CD4-positive, alpha-beta T cell treated with Interleukin-2 at 100 ng/mL for 4 hours (primary cell): ENCODE data around the gene ADGRB3.

ENCODE experiments used
- DNase-seq: peaks from one replicate; pipeline ENCODE4 v3.0.0-alpha.2; 2020; ENCODE audit warnings: low spot score

The ADGRB3 gene

GRCh38 chr6:68704485-68704884 is 69.4 kb downstream of the ADGRB3 start:
- no peak for DNase-seq

GRCh38 chr6:68709091-68709490 is 74.0 kb downstream of the ADGRB3 start:
- DNase-seq: no peak

GRCh38 chr6:68709882-68710281 is 74.8 kb downstream of the ADGRB3 start:
- DNase-seq: no peak

GRCh38 chr6:68710496-68710895 is 75.4 kb downstream of the ADGRB3 start:
- no peak for DNase-seq

GRCh38 chr6:68710916-68711315 is 75.8 kb downstream of the ADGRB3 start:
- no peak for DNase-seq

GRCh38 chr6:68711386-68712000 is 76.4 kb downstream of the ADGRB3 start:
- no peak for DNase-seq

GRCh38 chr6:68716620-68717019 is 81.5 kb downstream of the ADGRB3 start:
- no peak for DNase-seq

GRCh38 chr6:68718385-68719073 is 83.4 kb downstream of the ADGRB3 start:
- DNase-seq: no peak

- DNase-seq: no peak
Observed at GRCh38 chr6:68719761-68720160, 84.7 kb downstream of the ADGRB3 start.

GRCh38 chr6:68722891-68723527 is 87.9 kb downstream of the ADGRB3 start:
- DNase-seq: no peak

- DNase-seq: no peak
Observed at GRCh38 chr6:68724060-68724459, 89.0 kb downstream of the ADGRB3 start.

GRCh38 chr6:68726337-68726736 is 91.3 kb downstream of the ADGRB3 start:
- no peak for DNase-seq

- DNase-seq: no peak
Observed at GRCh38 chr6:68726992-68727391, 91.9 kb downstream of the ADGRB3 start.

- DNase-seq: no peak
Observed at GRCh38 chr6:68727699-68728098, 92.6 kb downstream of the ADGRB3 start.

- DNase-seq: no peak
Observed at GRCh38 chr6:68728159-68728979, 93.3 kb downstream of the ADGRB3 start.

GRCh38 chr6:68729377-68729903 is 94.4 kb downstream of the ADGRB3 start:
- no peak for DNase-seq

- no peak for DNase-seq
Observed at GRCh38 chr6:68730291-68731054, 95.4 kb downstream of the ADGRB3 start.

GRCh38 chr6:68732423-68732822 is 97.3 kb downstream of the ADGRB3 start:
- no peak for DNase-seq

- DNase-seq: no peak
Observed at GRCh38 chr6:68735866-68736265, 100.8 kb downstream of the ADGRB3 start.

- DNase-seq: no peak
Observed at GRCh38 chr6:68737061-68737460, 102.0 kb downstream of the ADGRB3 start.

- DNase-seq: no peak
Observed at GRCh38 chr6:68738039-68738438, 103.0 kb downstream of the ADGRB3 start.
